ENCODE results near the gene OR2B6.
"Not testable (repeated sequence)": the region's sequence is repeated elsewhere in the genome, so short reads cannot be mapped to it uniquely, and the experiment has no call there.

Gene OR2B6

GRCh38 chr6:27956941-27957340 lies at the start of gene OR2B6:
OR2B6 (plus strand) TSS chr6:27957241; CDS start chr6:27957241, 0 bp downstream.
- Histone ChIP-seq H3K4me1 (ENCODE audit: insufficient read depth, low read length) (no peaks in the 10 kb centered on the region), H2AFZ (ENCODE audit: low read depth, low read length) (no peak within 1 kb of the TSS), H3K4me3 (ENCODE audit: low read length) (no peak within 1 kb of the TSS), H3K27me3 (ENCODE audit: insufficient read depth, low read length) (peaks cover under 1% of the 10 kb centered on the region), H3K9me3 (ENCODE audit: low read length) (no peaks in the 10 kb centered on the region), H3K36me3 (ENCODE audit: insufficient read depth, low read length) (no peaks in the 10 kb centered on the region)

- no peaks in the 10 kb centered on the region for H3K36me3 ChIP-seq (ENCODE audit: insufficient read depth, low read length)
- peaks cover 5% of the 10 kb centered on the region for H3K27me3 ChIP-seq (ENCODE audit: insufficient read depth, low read length)
- no peak overlapping the region for H3K4me3 ChIP-seq (ENCODE audit: low read length)
- no peak overlapping the region for H2AFZ ChIP-seq (ENCODE audit: low read depth, low read length)
- H3K4me1 ChIP-seq (ENCODE audit: insufficient read depth, low read length): no peaks in the 10 kb centered on the region
- no peaks in the 10 kb centered on the region for H3K9me3 ChIP-seq (ENCODE audit: low read length)
Observed at GRCh38 chr6:27908017-27908416, 49.0 kb upstream of the OR2B6 start.

- H3K9me3 ChIP-seq (ENCODE audit: low read length): no peaks in the 10 kb centered on the region
- peaks cover 5% of the 10 kb centered on the region for H3K27me3 ChIP-seq (ENCODE audit: insufficient read depth, low read length)
- H3K4me1 ChIP-seq (ENCODE audit: insufficient read depth, low read length): no peaks in the 10 kb centered on the region
- H3K36me3 ChIP-seq (ENCODE audit: insufficient read depth, low read length): no peaks in the 10 kb centered on the region
- H2AFZ ChIP-seq (ENCODE audit: low read depth, low read length): no peak within 1 kb of the TSS
- no peak within 1 kb of the TSS for H3K4me3 ChIP-seq (ENCODE audit: low read length)
Observed at GRCh38 chr6:27911956-27912446, 45.0 kb upstream of the OR2B6 start, which contains the start of gene OR2B2. OR2B2 (minus strand) TSS chr6:27912396; CDS start chr6:27912319, 77 bp downstream.

GRCh38 chr6:27922949-27923348 lies 34.1 kb upstream of the OR2B6 start:
- Histone ChIP-seq H3K4me1 (ENCODE audit: insufficient read depth, low read length) (no peaks in the 10 kb centered on the region), H3K4me3 (ENCODE audit: low read length) (no peak overlapping the region), H3K36me3 (ENCODE audit: insufficient read depth, low read length) (no peaks in the 10 kb centered on the region), H3K9me3 (ENCODE audit: low read length) (no peaks in the 10 kb centered on the region), H3K27me3 (ENCODE audit: insufficient read depth, low read length) (no peaks in the 10 kb centered on the region), H2AFZ (ENCODE audit: low read depth, low read length) (no peak overlapping the region)

GRCh38 chr6:27924179-27924578 lies 32.9 kb upstream of the OR2B6 start:
- H3K36me3 ChIP-seq (ENCODE audit: insufficient read depth, low read length): no peaks in the 10 kb centered on the region
- H3K4me3 ChIP-seq (ENCODE audit: low read length): no peak overlapping the region
- no peaks in the 10 kb centered on the region for H3K9me3 ChIP-seq (ENCODE audit: low read length)
- no peaks in the 10 kb centered on the region for H3K27me3 ChIP-seq (ENCODE audit: insufficient read depth, low read length)
- no peak overlapping the region for H2AFZ ChIP-seq (ENCODE audit: low read depth, low read length)
- H3K4me1 ChIP-seq (ENCODE audit: insufficient read depth, low read length): no peaks in the 10 kb centered on the region

GRCh38 chr6:27928041-27928440 lies 29.0 kb upstream of the OR2B6 start:
- H2AFZ ChIP-seq (ENCODE audit: low read depth, low read length); H3K36me3 ChIP-seq (ENCODE audit: insufficient read depth, low read length); H3K4me3 ChIP-seq (ENCODE audit: low read length); H3K4me1 ChIP-seq (ENCODE audit: insufficient read depth, low read length); H3K27me3 ChIP-seq (ENCODE audit: insufficient read depth, low read length); H3K9me3 ChIP-seq (ENCODE audit: low read length): not testable (repeated sequence)

GRCh38 chr6:27929930-27930329 lies 27.1 kb upstream of the OR2B6 start:
- H3K27me3 ChIP-seq (ENCODE audit: insufficient read depth, low read length); H3K9me3 ChIP-seq (ENCODE audit: low read length); H3K4me3 ChIP-seq (ENCODE audit: low read length); H3K36me3 ChIP-seq (ENCODE audit: insufficient read depth, low read length); H3K4me1 ChIP-seq (ENCODE audit: insufficient read depth, low read length); H2AFZ ChIP-seq (ENCODE audit: low read depth, low read length): not testable (repeated sequence)

- Histone ChIP-seq H3K9me3 (ENCODE audit: low read length) (no peaks in the 10 kb centered on the region), H3K36me3 (ENCODE audit: insufficient read depth, low read length) (no peaks in the 10 kb centered on the region), H3K4me3 (ENCODE audit: low read length) (no peak overlapping the region), H3K27me3 (ENCODE audit: insufficient read depth, low read length) (no peaks in the 10 kb centered on the region), H2AFZ (ENCODE audit: low read depth, low read length) (no peak overlapping the region), H3K4me1 (ENCODE audit: insufficient read depth, low read length) (no peaks in the 10 kb centered on the region)
Observed at GRCh38 chr6:27931209-27931608, 25.8 kb upstream of the OR2B6 start.

GRCh38 chr6:27940766-27941165 lies 16.3 kb upstream of the OR2B6 start:
- Histone ChIP-seq H3K4me1 (ENCODE audit: insufficient read depth, low read length) (no peaks in the 10 kb centered on the region), H3K9me3 (ENCODE audit: low read length) (no peaks in the 10 kb centered on the region), H2AFZ (ENCODE audit: low read depth, low read length) (no peak overlapping the region), H3K27me3 (ENCODE audit: insufficient read depth, low read length) (peaks cover 5% of the 10 kb centered on the region), H3K4me3 (ENCODE audit: low read length) (no peak overlapping the region), H3K36me3 (ENCODE audit: insufficient read depth, low read length) (no peaks in the 10 kb centered on the region)

GRCh38 chr6:27943072-27943471 lies 14.0 kb upstream of the OR2B6 start:
- not testable (repeated sequence) for H3K4me1 ChIP-seq (ENCODE audit: insufficient read depth, low read length); H3K36me3 ChIP-seq (ENCODE audit: insufficient read depth, low read length); H3K4me3 ChIP-seq (ENCODE audit: low read length); H3K27me3 ChIP-seq (ENCODE audit: insufficient read depth, low read length); H3K9me3 ChIP-seq (ENCODE audit: low read length); H2AFZ ChIP-seq (ENCODE audit: low read depth, low read length)

GRCh38 chr6:27948237-27948636 lies 8.8 kb upstream of the OR2B6 start:
- Histone ChIP-seq H3K36me3 (ENCODE audit: insufficient read depth, low read length) (no peaks in the 10 kb centered on the region), H3K4me3 (ENCODE audit: low read length) (no peak overlapping the region), H3K4me1 (ENCODE audit: insufficient read depth, low read length) (no peaks in the 10 kb centered on the region), H2AFZ (ENCODE audit: low read depth, low read length) (no peak overlapping the region), H3K27me3 (ENCODE audit: insufficient read depth, low read length) (peaks cover 4% of the 10 kb centered on the region), H3K9me3 (ENCODE audit: low read length) (no peaks in the 10 kb centered on the region)

GRCh38 chr6:27951040-27951439 lies 6.0 kb upstream of the OR2B6 start:
- Histone ChIP-seq H3K4me1 (ENCODE audit: insufficient read depth, low read length) (no peaks in the 10 kb centered on the region), H3K36me3 (ENCODE audit: insufficient read depth, low read length) (no peaks in the 10 kb centered on the region), H3K4me3 (ENCODE audit: low read length) (no peak overlapping the region), H2AFZ (ENCODE audit: low read depth, low read length) (no peak overlapping the region), H3K27me3 (ENCODE audit: insufficient read depth, low read length) (peaks cover 4% of the 10 kb centered on the region), H3K9me3 (ENCODE audit: low read length) (no peaks in the 10 kb centered on the region)

- no peaks in the 10 kb centered on the region for H3K9me3 ChIP-seq (ENCODE audit: low read length)
- H2AFZ ChIP-seq (ENCODE audit: low read depth, low read length): no peak overlapping the region
- no peaks in the 10 kb centered on the region for H3K4me1 ChIP-seq (ENCODE audit: insufficient read depth, low read length)
- H3K36me3 ChIP-seq (ENCODE audit: insufficient read depth, low read length): no peaks in the 10 kb centered on the region
- H3K27me3 ChIP-seq (ENCODE audit: insufficient read depth, low read length): no peaks in the 10 kb centered on the region
- no peak overlapping the region for H3K4me3 ChIP-seq (ENCODE audit: low read length)
Observed at GRCh38 chr6:27957516-27957915, 475 bp downstream of the OR2B6 start.

- H3K27me3 ChIP-seq (ENCODE audit: insufficient read depth, low read length): no peaks in the 10 kb centered on the region
- no peak overlapping the region for H3K4me3 ChIP-seq (ENCODE audit: low read length)
- H3K9me3 ChIP-seq (ENCODE audit: low read length): no peaks in the 10 kb centered on the region
- H3K4me1 ChIP-seq (ENCODE audit: insufficient read depth, low read length): no peaks in the 10 kb centered on the region
- H3K36me3 ChIP-seq (ENCODE audit: insufficient read depth, low read length): no peaks in the 10 kb centered on the region
- H2AFZ ChIP-seq (ENCODE audit: low read depth, low read length): no peak overlapping the region
Observed at GRCh38 chr6:27962506-27962905, 5.5 kb downstream of the OR2B6 start.
